Adrenal gland (tissue), 12 donors: Measurements from ENCODE around the gene GGA2. TPM values are rescaled to one million over a fixed set of nuclear protein-coding genes. Genes with fewer than 3 reads are reported as not detected.
"Not testable (repeated sequence)": the region's sequence is repeated elsewhere in the genome, so short reads cannot be mapped to it uniquely, and the experiment has no call there.

Experiments used
- DNase-seq, 7 donors: peaks; one replicate each; pipeline ENCODE4 v3.0.0-alpha.2; 2019 to 2020
- H3K27ac ChIP-seq, 5 donors: fragments of 200-600 bp; sonication (generic) in 4 of 5; 1 replicate in 3 of 5; 2 replicates in 2 of 5; pipeline versions ENCODE4 v1.5.1 to v1.8.0; 2016 to 2020; ENCODE audit warnings: mild to moderate bottlenecking in 1 of 5
- H3K27me3 ChIP-seq: fragments of 200-600 bp; 2 replicates; pipeline ENCODE4 v1.8.0; 2021
- H3K36me3 ChIP-seq, 2 donors: fragments of 200-600 bp; replicated peaks in 1 of 2; 1 replicate in 1 of 2; 2 replicates in 1 of 2; pipeline versions ENCODE4 v1.5.1 to v1.8.0; 2018 to 2022
- H3K4me1 ChIP-seq, 2 donors: fragments of 200-600 bp; replicated peaks in 1 of 2; 1 replicate in 1 of 2; 2 replicates in 1 of 2; pipeline versions ENCODE4 v1.5.1 to v1.8.0; 2018 to 2021
- H3K4me3 ChIP-seq, 4 donors: fragments of 200-600 bp; sonication (generic) in 3 of 4; one replicate each; pipeline ENCODE4 v1.5.1; 2016 to 2018
- H3K9me3 ChIP-seq, 3 donors: fragments of 200-600 bp; sonication (generic) in 1 of 3; replicated peaks in 1 of 3; 1 replicate in 2 of 3; 2 replicates in 1 of 3; pipeline versions ENCODE4 v1.5.1 to v1.8.0; 2016 to 2021
- POLR2A ChIP-seq, 2 donors: fragments of 450-650 bp; IDR thresholded peaks; one replicate each; pipeline ENCODE4 v1.6.1; 2017; ENCODE audit warnings: antibody characterized with exemption in 2 of 2, mild to moderate bottlenecking in 2 of 2, moderate library complexity in 1 of 2
- WGBS, 4 donors: extraction: QIAGEN DNeasy Blood & Tissue Kit in 2 of 4; methylation state at CpG; one replicate each; pipeline versions ENCODE4 v1.1.5 to v1.1.7; 2013 to 2017; 5-methylcytosine and 5-hydroxymethylcytosine counted together
- intact Hi-C, 2 donors: fragments of 100-400 bp; cut with DNase I; formaldehyde crosslinking; loops; one replicate each; pipeline versions ENCODE4 v1.14.1 to v1.15.0; 2022 to 2023
- polyA plus RNA-seq, 3 donors: library from polyadenylated mRNA; stranded (reverse); fragments of 200-250 nt in 2 of 3; fragments of 350-450 nt in 1 of 3; fragmentation: Illumina TruSeq in 1 of 3; extraction: RNeasy Lipid Tissue Mini Kit (QIAGEN cat#74804) in 1 of 3; gene quantifications; one replicate each; pipeline ENCODE4 v1.2.3, GENCODE V29; 2013 to 2014
- total RNA-seq, 9 donors: library from RNA; depleted of rRNA in 4 of 9; stranded (reverse); fragments of >200 nt in 4 of 9; fragments of 120-200 nt in 1 of 9; fragmentation: NEBNext Ultra II Directional in 1 of 9; extraction: Animal tissue kit (Norgen Biotek cat#: 25700) in 1 of 9; gene quantifications; one replicate each; pipeline versions ENCODE4 v1.1.0 to v1.2.4, GENCODE V29; 2013 to 2023
- TF ChIP-seq, protein P1 (sequence below), 6 experiments: fragments of 450-650 bp in 4 of 6; fragments of 200-600 bp in 2 of 6; sonication (generic) in 1 of 6; IDR thresholded peaks; 1 replicate in 5 of 6; 2 replicates in 1 of 6; pipeline versions ENCODE4 v1.5.1 to v1.8.0; 2016 to 2021; ENCODE audit warnings: antibody characterized with exemption in 6 of 6, mild to moderate bottlenecking in 2 of 6, moderate library complexity in 1 of 6
- donor health status: healthy with polysubstance abuse.
- donor health status: Bipolar disorder and iron deficiency.
- donor health status: DM: yes; HTN: yes; CAD: no.
- donor health status: DM: no; HTN: no; CAD: no.
- donor health status: DM: no; HTN: no; CAD: no.
- donor health status: DM: yes; HTN: yes; CAD: no.

GGA2 gene
- total and polyA plus RNA-seq, 12 donors = 37.7 to 143 (median 116) TPM

DNA sequence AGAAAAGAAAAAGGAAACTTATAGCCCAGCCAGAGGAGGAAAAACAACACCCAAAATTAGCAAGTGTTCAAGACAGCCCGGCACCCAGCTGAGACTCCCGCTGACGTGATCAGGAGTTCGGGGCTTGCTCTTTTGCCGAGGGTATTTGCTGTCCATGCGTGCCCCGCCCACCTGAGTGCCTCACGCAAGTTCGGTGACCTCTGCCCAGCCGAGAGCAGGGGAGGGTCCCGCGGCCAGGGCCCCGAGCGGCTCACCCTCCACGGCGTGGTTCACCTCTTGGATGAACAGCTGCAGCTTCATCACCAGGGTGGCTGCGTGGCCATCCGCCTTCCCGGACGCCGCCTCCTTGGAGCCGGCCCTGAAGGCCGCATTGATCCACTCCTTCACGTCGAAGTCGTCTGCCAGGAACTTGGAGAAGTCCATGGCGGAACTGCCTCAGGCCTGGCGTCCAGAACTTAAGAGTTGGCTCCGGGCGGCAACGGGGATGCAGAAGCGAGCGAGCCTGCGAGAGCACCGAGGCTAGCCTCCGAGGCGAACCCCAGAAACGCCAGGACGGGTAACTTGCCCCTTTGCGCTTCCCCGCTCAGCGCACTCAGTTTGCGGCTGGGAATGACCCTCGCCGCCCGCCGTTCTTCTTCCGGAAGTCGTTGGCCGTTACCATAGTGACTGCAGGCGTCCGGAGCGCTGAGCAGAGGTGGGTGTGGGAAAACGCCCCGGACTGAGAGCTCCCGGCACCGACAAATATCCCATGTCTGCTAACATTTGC lies 57.5 kb downstream of the GGA2 start, which contains the start of gene COG7:
Gene COG7, minus strand, starts transcription at position 618 of the 766 bp plus-strand sequence. Its CDS starts 195 bp downstream, at position 423.
- no peaks in the 10 kb centered on the region for H3K27me3 ChIP-seq
- 0 to 1% (median 0%) methylated on average over 10 to 57 of the region's 57 CpGs for WGBS, 4 donors
- peak in 1 of 2 donors; percentile 29 for TF ChIP-seq POLR2A (IDR thresholded peaks at IDR 0.05)
- TF ChIP-seq, protein P1, sequence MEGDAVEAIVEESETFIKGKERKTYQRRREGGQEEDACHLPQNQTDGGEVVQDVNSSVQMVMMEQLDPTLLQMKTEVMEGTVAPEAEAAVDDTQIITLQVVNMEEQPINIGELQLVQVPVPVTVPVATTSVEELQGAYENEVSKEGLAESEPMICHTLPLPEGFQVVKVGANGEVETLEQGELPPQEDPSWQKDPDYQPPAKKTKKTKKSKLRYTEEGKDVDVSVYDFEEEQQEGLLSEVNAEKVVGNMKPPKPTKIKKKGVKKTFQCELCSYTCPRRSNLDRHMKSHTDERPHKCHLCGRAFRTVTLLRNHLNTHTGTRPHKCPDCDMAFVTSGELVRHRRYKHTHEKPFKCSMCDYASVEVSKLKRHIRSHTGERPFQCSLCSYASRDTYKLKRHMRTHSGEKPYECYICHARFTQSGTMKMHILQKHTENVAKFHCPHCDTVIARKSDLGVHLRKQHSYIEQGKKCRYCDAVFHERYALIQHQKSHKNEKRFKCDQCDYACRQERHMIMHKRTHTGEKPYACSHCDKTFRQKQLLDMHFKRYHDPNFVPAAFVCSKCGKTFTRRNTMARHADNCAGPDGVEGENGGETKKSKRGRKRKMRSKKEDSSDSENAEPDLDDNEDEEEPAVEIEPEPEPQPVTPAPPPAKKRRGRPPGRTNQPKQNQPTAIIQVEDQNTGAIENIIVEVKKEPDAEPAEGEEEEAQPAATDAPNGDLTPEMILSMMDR (IDR thresholded peaks at IDR 0.05) = peak in 1 of 6 experiments; percentile 1
- peaks cover 9 to 21% of the 10 kb centered on the region in 2 donors for H3K4me1 ChIP-seq
- H3K9me3 ChIP-seq = no peaks in the 10 kb centered on the region
- H3K4me3 ChIP-seq = peak within 1 kb of the TSS; percentile 58 to 98 (median 94)
- H3K36me3 ChIP-seq = no peaks in the 10 kb centered on the region
- DNase-seq = peak; percentile 88 to 95 (median 90)
- intact Hi-C loops = no loop called here
- peak within 1 kb of the TSS in 4 of 5 donors; percentile 54 to 94 (median 68) for H3K27ac ChIP-seq

DNA sequence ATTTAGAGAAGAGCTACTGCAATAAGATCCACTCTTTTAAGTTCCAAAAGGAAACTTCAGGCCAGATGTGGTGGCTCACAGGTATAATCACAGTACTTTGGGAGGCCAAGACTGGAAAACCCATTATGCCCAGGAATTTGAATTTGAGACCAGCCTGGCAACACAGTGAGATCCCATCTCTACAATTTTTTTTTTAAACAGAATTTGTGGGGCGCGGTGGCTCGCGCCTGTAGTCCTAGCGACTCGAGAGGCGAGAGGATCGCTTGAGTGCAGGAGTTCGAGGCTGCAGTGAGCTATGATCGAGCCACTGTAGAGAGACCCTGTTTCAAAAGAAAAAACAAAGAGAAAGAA lies 58.1 kb downstream of the GGA2 start:
- intact Hi-C loops = no loop called here
- Histone ChIP-seq H3K36me3 (no peaks in the 10 kb centered on the region), H3K27me3 (no peaks in the 10 kb centered on the region), H3K9me3 (no peaks in the 10 kb centered on the region), H3K27ac (no peak overlapping the region), H3K4me1 (peaks cover 9 to 21% of the 10 kb centered on the region in 2 donors), H3K4me3 (peak overlapping the region; percentile 58 to 98 (median 94))
- TF ChIP-seq POLR2A (IDR thresholded peaks at IDR 0.05) = no peak
- TF ChIP-seq, protein P1 (IDR thresholded peaks at IDR 0.05) = no peak
- 1 to 12% (median 1%) methylated on average over 10 of the region's 10 CpGs for WGBS, 4 donors
- no peak for DNase-seq

DNA sequence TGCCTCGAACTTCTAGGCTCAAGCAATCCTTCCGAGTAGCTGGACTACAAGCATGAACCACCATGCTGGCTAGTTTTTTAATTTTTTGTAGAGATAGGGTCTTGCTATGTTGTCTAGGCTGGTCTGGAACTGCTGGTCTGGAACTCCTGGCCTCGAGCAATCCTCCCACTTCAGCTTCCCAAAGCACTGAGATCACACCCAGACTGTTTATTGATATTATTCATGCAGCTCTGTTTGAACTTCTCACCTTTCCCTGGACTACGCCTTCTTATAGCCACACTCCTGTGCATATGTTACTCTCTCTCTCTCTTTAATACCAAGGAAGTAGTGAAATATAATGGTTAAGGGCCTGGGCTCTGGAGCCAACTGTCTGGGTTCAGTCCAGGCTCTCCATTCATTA lies 61.9 kb downstream of the GGA2 start:
- WGBS, 4 donors = 83 to 87% (median 85%) methylated on average over 4 of the region's 4 CpGs
- intact Hi-C loops = no loop called here
- no peaks in the 10 kb centered on the region for H3K27me3 ChIP-seq
- no peak overlapping the region for H3K27ac ChIP-seq
- H3K9me3 ChIP-seq = no peaks in the 10 kb centered on the region
- DNase-seq = no peak
- H3K4me1 ChIP-seq = peaks cover 2 to 12% of the 10 kb centered on the region in 2 donors
- no peak overlapping the region for H3K4me3 ChIP-seq
- H3K36me3 ChIP-seq = peaks cover 0 to 23% of the 10 kb centered on the region in 2 donors
- no peak for TF ChIP-seq POLR2A (IDR thresholded peaks at IDR 0.05)
- TF ChIP-seq, protein P1 (IDR thresholded peaks at IDR 0.05) = no peak

DNA sequence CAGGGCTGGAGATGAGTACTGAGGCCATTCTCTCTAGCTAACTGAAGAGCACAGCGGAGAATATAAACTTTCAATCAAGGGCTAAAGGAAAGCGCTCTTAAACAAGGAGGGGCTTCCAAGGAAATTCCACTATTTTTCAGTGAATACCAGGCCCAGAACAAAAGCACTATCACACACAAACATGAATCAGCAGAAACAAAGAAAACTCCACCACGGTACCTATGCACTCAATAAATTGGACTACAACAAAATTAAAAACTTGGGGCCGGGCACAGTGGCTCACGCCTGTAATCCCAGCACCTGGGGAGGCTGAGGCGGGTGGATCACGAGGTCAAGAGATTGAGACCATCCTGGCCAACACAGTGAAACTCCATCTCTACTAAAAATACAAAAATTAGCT lies 72.8 kb downstream of the GGA2 start:
- peaks cover 0 to 41% of the 10 kb centered on the region in 2 donors for H3K36me3 ChIP-seq
- WGBS, 4 donors = 95 to 97% (median 96%) methylated on average over 7 of the region's 7 CpGs
- H3K4me3 ChIP-seq, DNase-seq, H3K4me1 ChIP-seq, H3K9me3 ChIP-seq, H3K27me3 ChIP-seq, H3K27ac ChIP-seq: not testable (repeated sequence)
- intact Hi-C loops = loop anchor here in 1 of 2 donors (5.0 kb wide), 1 partner anchor 255 kb away; the partner anchor contains the start of gene SCNN1G
